Measurements from ENCODE around the gene LAMC3. TPM values are rescaled to one million over a fixed set of nuclear protein-coding genes. Genes with fewer than 3 reads are reported as not detected.

Gene LAMC3
- total and polyA plus RNA-seq, 3 donors from 2014 or later: 35.9 to 136 (median 86.3) TPM

GRCh38 chr9:131035548-131035947 lies 26.6 kb downstream of the LAMC3 start:
- no peak for TF ChIP-seq POLR2A (IDR thresholded peaks at IDR 0.05)
- TF ChIP-seq CTCF (IDR thresholded peaks at IDR 0.05): no peak
- no peak overlapping the region for H3K27ac ChIP-seq
- intact Hi-C loops (cut with DNase I; ENCODE audit: low total_unique reads): no loop called here
- DNase-seq: no peak
- H3K4me1 ChIP-seq: peaks cover 24% of the 10 kb centered on the region
- no peaks in the 10 kb centered on the region for H3K36me3 ChIP-seq (ENCODE audit: low read depth, missing control alignments)
- H3K9me3 ChIP-seq: no peaks in the 10 kb centered on the region
- WGBS, 2 donors: 92 to 100% methylated on average over 2 to 3 of the region's 3 CpGs
- H3K27me3 ChIP-seq: no peaks in the 10 kb centered on the region
- no peak overlapping the region for H3K4me3 ChIP-seq

- Histone ChIP-seq H3K27me3 (no peaks in the 10 kb centered on the region), H3K4me3 (no peak overlapping the region), H3K27ac (no peak overlapping the region), H3K4me1 (peaks cover 24% of the 10 kb centered on the region), H3K36me3 (ENCODE audit: low read depth, missing control alignments) (no peaks in the 10 kb centered on the region), H3K9me3 (no peaks in the 10 kb centered on the region)
- DNase-seq: no peak
- 77 to 83% methylated on average over 19 to 24 of the region's 24 CpGs for WGBS, 2 donors
- intact Hi-C loops (cut with DNase I; ENCODE audit: low total_unique reads): no loop called here
- no peak for TF ChIP-seq CTCF (IDR thresholded peaks at IDR 0.05)
- no peak for TF ChIP-seq POLR2A (IDR thresholded peaks at IDR 0.05)
These were observed 27.1 kb downstream of the LAMC3 start for GRCh38 chr9:131036071-131036470.

GRCh38 chr9:131036529-131037334 lies 27.8 kb downstream of the LAMC3 start:
- Histone ChIP-seq H3K27ac (peak overlapping the region in 1 of 2 donors; percentile 56), H3K4me1 (peaks cover 24% of the 10 kb centered on the region), H3K4me3 (no peak overlapping the region), H3K27me3 (no peaks in the 10 kb centered on the region), H3K9me3 (no peaks in the 10 kb centered on the region), H3K36me3 (ENCODE audit: low read depth, missing control alignments) (no peaks in the 10 kb centered on the region)
- 53% methylated on average over 7 to 16 of the region's 17 CpGs for WGBS, 2 donors
- intact Hi-C loops (cut with DNase I; ENCODE audit: low total_unique reads): no loop called here
- DNase-seq: peak; percentile 33
- TF ChIP-seq POLR2A (IDR thresholded peaks at IDR 0.05) (no peak), CTCF (IDR thresholded peaks at IDR 0.05) (no peak)

- Histone ChIP-seq H3K9me3 (no peaks in the 10 kb centered on the region), H3K27me3 (no peaks in the 10 kb centered on the region), H3K27ac (peak overlapping the region in 1 of 2 donors; percentile 56), H3K36me3 (ENCODE audit: low read depth, missing control alignments) (no peaks in the 10 kb centered on the region), H3K4me3 (no peak overlapping the region), H3K4me1 (peaks cover 24% of the 10 kb centered on the region)
- WGBS, 2 donors: 45 to 54% methylated on average over 26 of the region's 26 CpGs
- TF ChIP-seq POLR2A (IDR thresholded peaks at IDR 0.05): no peak
- TF ChIP-seq CTCF (IDR thresholded peaks at IDR 0.05): no peak
- intact Hi-C loops (cut with DNase I; ENCODE audit: low total_unique reads): no loop called here
- peak; percentile 25 for DNase-seq
These were observed 28.6 kb downstream of the LAMC3 start for GRCh38 chr9:131037335-131038255.

Data from testis (tissue), 3 donors.